Stimulated activated CD8-positive, alpha-beta memory T cell treated with anti-CD3 and anti-CD28 coated beads, Interleukin-7, amount 100 ng/mL, for 1 hour (primary cell): ENCODE results near the gene CAVIN1.
"Not testable (repeated sequence)": the region's sequence is repeated elsewhere in the genome, so short reads cannot be mapped to it uniquely, and the experiment has no call there.

Experiments used
- DNase-seq, 2 donors: peaks; one replicate each; pipeline ENCODE4 v3.0.0-alpha.2; 2020; ENCODE audit warnings: low read depth in 2 of 2

Gene CAVIN1

GRCh38 chr17:42429726-42430447 lies 6.8 kb upstream of the CAVIN1 start:
- no peak for DNase-seq

GRCh38 chr17:42428141-42428944 lies 5.3 kb upstream of the CAVIN1 start:
- no peak for DNase-seq

GRCh38 chr17:42424991-42425610 lies 2.0 kb upstream of the CAVIN1 start:
- DNase-seq, result no peak

GRCh38 chr17:42423766-42424165 lies 710 bp upstream of the CAVIN1 start:
- DNase-seq, result no peak

- DNase-seq, result no peak
Measured at GRCh38 chr17:42422412-42422957, 571 bp downstream of the CAVIN1 start.

GRCh38 chr17:42421507-42422338 lies 1.3 kb downstream of the CAVIN1 start:
- no peak for DNase-seq

GRCh38 chr17:42421136-42421506 lies 1.9 kb downstream of the CAVIN1 start:
- no peak for DNase-seq

GRCh38 chr17:42417981-42418380 lies 5.1 kb downstream of the CAVIN1 start:
- DNase-seq, result not testable (repeated sequence)

- DNase-seq, result no peak
Measured at GRCh38 chr17:42414704-42415409, 8.2 kb downstream of the CAVIN1 start.

GRCh38 chr17:42413464-42414040 lies 9.5 kb downstream of the CAVIN1 start:
- no peak for DNase-seq

- no peak for DNase-seq
Measured at GRCh38 chr17:42411905-42412679, 11.0 kb downstream of the CAVIN1 start.

GRCh38 chr17:42411361-42411760 lies 11.7 kb downstream of the CAVIN1 start:
- DNase-seq, result no peak

- no peak for DNase-seq
Measured at GRCh38 chr17:42410319-42410685, 12.8 kb downstream of the CAVIN1 start.

- DNase-seq, result no peak
Measured at GRCh38 chr17:42409523-42410318, 13.3 kb downstream of the CAVIN1 start.

- no peak for DNase-seq
Measured at GRCh38 chr17:42408061-42408460, 15.0 kb downstream of the CAVIN1 start.

GRCh38 chr17:42407289-42407836 lies 15.7 kb downstream of the CAVIN1 start:
- no peak for DNase-seq

- DNase-seq, result no peak
Measured at GRCh38 chr17:42406615-42407288, 16.3 kb downstream of the CAVIN1 start.

GRCh38 chr17:42405963-42406495 lies 17.0 kb downstream of the CAVIN1 start:
- peak; percentile 72 to 75 for DNase-seq
